ENCODE results near the gene RBMX.
"Not testable (repeated sequence)": the region's sequence is repeated elsewhere in the genome, so short reads cannot be mapped to it uniquely, and the experiment has no call there.

Gene RBMX

GRCh38 chrX:136878423-136878822 is 2.1 kb downstream of the RBMX start:
- no peak for DNase-seq (ENCODE audit: low read depth)

DNA sequence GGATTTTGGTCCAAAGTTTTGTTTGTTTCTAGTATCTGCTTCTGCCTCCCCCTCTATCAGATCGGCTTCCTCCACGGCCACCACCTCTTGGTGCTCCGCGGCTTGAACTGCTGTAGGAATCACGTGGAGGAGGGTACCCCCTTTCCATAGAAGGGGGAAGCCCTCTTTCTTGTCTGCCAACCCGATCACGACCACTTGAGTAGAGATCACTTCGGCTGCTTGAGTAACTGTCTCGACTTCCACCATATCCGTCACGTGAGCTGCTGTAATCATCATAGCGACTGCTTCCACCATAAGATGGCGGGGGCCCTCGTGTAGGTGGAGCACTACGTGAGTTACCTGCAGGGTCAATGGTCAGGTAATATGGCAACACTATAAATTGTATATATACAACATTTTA is 6.4 kb downstream of the RBMX start:
- DNase-seq (ENCODE audit: low read depth) = not testable (repeated sequence)

- DNase-seq (ENCODE audit: low read depth) = not testable (repeated sequence)
Measured at GRCh38 chrX:136873210-136873609, 7.3 kb downstream of the RBMX start.

- no peak for DNase-seq (ENCODE audit: low read depth)
Measured at GRCh38 chrX:136872091-136872700, 8.3 kb downstream of the RBMX start.

DNA sequence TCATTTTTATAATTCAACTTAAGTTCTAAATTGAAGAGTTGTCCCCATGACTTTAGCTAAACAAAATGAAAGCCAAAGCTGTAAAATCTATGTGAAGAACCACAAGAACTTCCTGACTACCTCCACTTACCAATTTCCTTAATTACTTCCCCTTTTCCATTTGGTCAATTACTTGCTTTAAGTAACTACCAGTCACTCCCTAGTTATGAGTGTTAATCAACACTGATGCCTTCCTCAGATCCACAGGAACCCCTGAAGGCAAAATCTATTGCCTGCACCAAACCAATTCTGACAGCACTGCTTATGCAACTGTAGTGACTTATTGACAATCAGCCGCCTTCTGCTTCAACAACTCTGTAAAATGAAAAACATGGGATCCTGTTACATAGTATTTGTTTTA is 10.5 kb downstream of the RBMX start:
- no peak for DNase-seq (ENCODE audit: low read depth)

DNA sequence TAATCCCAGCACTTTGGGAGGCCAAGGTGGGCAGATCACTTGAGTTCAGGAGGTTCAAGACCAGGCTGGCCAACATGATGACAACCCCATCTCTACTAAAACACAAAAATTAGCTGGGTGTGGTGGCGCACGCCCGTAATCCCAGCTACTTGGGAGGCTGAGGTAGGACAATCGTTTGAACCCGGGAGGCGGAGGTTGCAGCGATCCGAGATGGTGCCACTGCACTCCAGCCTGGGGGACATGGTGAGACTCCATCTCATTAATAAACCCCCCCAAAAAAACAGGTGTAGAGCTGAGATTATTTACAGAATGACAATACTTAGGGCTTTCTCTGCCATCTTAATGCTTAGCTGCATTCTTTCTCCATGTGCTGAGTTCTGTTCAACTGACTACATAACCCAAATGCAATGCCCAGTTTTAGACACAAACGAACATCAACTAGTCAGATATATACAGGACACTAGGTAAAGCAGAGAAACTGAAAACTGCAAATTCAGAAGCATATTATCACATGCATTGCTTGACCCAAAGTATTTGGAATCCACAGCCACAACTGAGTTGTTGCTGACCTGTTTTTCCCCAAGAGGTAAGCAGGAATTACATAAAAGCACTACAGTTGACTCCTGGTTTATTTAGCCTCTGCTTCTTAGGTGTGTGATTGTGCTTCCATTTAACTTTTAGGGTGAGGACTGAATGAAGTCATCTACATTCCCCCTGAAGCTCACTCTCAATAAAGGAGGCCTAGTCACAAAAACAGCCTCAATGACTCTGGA is 12.1 kb downstream of the RBMX start:
- DNase-seq (ENCODE audit: low read depth) = no peak

- no peak for DNase-seq (ENCODE audit: low read depth)
Measured at GRCh38 chrX:136867518-136867917, 13.0 kb downstream of the RBMX start.

DNA sequence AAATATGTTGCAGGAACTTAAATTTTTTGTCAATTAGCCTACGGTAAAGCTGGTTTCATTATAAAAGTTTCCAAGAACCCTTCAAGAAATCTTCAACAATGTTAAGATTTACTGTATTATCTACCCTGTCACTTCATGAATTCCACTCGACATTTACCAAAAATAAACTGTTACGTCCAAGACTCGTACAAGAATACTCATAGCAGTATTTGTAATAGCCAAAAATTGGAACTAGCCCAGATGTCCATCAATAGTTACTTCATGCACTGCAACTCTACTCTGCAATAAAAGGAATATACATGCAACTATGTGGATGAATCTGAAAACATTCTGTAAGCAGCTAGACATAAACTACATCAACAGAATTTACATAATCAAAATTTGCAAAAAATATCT is 13.4 kb downstream of the RBMX start:
- no peak for DNase-seq (ENCODE audit: low read depth)

DNA sequence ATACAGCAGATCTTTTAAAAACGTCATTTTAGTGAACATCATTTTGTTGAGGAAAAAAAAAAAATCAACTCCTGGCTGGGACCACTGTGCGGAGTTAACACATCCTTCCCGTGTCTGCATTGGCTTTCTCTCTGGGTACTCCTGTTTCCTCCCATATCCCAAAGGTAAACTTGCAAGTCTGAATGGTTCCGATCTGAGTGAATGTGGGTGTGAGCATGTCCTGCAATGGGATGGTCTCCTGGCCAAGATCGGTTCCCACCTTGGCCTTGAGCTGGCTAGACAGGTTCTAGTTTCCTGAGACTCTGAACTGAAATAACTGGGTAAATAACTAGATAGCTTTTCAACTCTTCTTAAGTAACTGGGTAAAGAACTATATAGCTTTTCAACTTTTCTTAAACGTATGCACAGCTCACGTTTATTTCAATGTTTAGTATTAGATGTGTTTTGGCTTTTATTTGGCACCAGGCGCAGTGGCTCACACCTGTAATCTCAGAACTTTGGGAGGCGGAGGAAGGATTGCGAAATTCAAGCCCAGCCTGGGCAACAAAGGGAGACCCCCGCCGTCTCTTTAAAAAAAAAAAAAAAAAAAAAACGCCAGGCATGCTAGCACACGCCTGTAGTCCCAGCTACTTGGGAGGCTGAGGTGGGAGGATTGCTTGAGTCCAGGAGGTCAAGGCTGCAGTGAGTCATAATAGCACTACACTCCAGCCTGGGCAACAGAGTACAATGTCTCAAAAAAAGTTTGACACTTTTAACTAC is 14.0 kb downstream of the RBMX start:
- DNase-seq (ENCODE audit: low read depth) = no peak

- DNase-seq (ENCODE audit: low read depth) = no peak
Measured at GRCh38 chrX:136865270-136866158, 15.0 kb downstream of the RBMX start.

- DNase-seq (ENCODE audit: low read depth) = no peak
Measured at GRCh38 chrX:136863826-136864225, 16.7 kb downstream of the RBMX start.

DNA sequence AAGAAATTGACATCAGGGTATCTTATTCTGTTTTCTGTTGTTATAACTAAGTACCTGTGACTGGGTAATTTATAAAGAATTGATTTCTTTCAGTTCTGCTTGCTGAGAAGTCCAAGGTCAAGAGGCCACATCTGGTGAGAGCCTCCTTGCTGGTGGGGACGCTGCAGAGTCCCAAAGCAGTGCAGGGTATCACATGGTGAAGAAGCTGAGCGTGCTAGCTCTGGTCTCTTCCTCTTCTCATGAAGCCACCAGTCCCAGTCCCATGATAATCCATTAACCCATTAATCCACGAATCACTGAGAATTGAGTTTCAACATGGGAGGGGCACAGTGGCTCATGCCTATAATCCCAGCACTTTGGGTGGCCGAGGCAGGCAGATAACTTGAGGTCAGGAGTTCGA is 18.0 kb downstream of the RBMX start:
- DNase-seq (ENCODE audit: low read depth) = no peak

DNA sequence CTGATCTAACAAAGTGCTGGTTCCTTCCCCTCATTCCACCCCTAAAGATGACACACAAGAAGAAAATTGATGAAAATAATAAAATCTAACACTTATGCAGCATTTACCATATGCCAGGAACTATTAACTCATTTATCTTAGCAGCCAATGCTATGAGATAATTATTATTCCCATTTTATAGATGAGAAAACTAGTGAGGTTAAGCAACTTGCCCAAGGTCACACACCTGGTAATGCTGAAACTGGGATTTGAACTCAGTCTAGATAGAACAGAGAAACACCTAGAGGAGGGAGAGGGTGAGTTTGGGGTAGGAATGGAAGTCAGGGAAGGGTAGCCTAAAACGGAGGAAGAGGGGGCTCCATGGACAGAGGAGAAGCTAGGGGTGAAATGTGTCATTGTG is 18.6 kb downstream of the RBMX start:
- DNase-seq (ENCODE audit: low read depth) = no peak

DNA sequence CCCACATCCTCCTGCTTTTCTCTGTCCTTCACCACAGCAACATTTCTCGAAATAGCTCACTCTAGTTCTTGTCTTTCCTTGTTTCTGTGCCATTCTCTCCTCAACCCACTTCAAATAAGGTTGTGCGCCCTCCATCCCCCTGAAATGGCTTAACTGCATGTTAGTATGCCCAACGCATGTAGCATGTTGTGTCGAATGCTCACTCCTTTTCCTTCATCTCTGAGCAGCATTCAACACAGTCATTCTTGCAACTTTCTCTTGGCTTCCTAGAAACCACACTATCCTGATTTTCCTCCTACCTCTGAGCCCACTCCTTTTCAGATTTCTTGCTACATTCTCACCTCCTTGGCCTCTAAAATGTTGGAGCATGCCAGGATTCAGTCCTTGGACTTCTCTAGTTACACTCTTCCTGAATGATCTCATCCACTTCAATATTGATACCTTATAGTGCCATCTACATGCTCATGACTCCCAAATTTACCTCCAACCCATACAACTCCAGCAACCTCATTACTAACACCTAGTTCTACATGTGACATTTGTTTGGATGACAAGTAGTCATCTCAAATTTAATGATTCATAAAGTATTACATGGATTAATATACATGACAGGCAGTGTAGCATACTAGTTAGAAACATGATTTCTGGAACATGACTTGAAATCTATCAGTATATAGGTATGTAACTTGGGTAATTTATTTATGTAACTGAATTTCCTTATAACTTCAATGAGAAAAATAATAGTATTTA is 22.3 kb downstream of the RBMX start:
- DNase-seq (ENCODE audit: low read depth) = no peak

GRCh38 chrX:136856551-136856950 is 24.0 kb downstream of the RBMX start:
- no peak for DNase-seq (ENCODE audit: low read depth)

GRCh38 chrX:136856050-136856449 is 24.5 kb downstream of the RBMX start:
- DNase-seq (ENCODE audit: low read depth) = no peak

GRCh38 chrX:136851526-136851925 is 29.0 kb downstream of the RBMX start:
- DNase-seq (ENCODE audit: low read depth) = no peak

- DNase-seq (ENCODE audit: low read depth) = no peak
Measured at GRCh38 chrX:136850441-136851175, 29.9 kb downstream of the RBMX start.

DNA sequence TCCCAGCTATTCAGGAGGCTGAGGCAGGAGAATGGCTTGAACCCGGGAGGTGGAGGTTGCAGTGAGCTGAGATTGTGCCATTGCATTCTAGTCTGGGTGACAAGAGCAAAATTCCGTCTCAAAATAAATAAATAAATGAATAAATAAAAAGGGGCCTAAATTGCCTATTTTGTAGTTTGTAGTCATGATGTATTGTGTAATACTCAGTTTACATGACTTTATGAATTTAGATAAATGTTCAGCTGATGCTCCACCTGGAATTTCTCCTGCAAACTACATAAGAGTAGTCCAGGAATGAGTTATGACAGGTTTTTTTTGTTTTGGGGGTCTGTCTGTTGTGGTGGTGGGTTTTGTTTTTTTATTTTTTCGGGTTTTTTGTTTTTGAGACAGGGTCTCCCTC is 31.1 kb downstream of the RBMX start:
- no peak for DNase-seq (ENCODE audit: low read depth)

DNA sequence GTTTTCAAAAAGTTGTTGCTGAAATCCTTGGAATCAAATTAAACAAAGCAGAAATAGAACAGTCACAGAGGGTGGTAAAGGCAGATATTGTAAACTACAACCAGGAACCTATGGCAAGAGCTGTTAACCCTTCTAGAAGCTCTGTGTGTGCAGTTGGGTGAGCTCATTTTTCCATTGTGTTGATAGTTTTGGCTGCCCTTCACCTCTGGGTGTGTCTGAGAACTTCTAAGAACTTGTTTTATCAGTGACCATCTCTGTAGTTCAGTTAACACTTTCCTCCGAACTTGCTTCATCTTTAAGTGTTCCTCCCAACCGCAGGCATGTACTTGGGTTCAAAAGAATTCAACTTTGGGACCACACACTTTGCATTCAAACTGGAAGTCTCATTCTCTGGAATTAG is 32.7 kb downstream of the RBMX start:
- no peak for DNase-seq (ENCODE audit: low read depth)

DNA sequence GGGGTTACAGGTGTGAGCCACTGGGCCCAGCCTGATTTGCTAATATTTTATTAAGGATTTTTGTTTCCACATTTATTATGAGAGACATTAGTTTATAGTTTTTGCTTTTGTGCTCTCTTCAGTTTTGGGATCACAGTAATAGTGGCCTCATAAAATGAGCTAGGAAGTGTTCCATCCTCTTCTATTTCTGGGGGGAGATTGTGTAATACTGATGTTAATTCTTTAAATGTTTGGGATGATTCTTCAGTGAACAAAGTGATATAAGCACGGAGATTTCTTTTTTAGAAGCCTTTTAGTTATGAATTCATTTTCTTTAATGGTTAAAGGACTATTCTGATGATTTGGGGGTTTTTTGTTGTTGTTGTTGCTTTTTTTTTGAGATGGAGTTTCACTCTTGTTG is 41.3 kb downstream of the RBMX start:
- DNase-seq (ENCODE audit: low read depth) = no peak
